Heart right ventricle (tissue), 16 donors: ENCODE results near the gene ABHD8. TPM values are rescaled to one million over a fixed set of nuclear protein-coding genes. Genes with fewer than 3 reads are reported as not detected.

Experiments
- ATAC-seq, 8 donors: fragments of 200-7000 bp; cut with Tn5 transposase; one replicate each; pipeline ENCODE4 v1.9.1; 2020; ENCODE audit warnings: mild to moderate bottlenecking in 8 of 8, moderate library complexity in 8 of 8, moderate number of reproducible peaks in 1 of 8
- DNase-seq, 2 donors: peaks; one replicate each; pipeline ENCODE4 v3.0.0-alpha.2; 2020
- H3K27ac ChIP-seq, 10 donors: fragments of 200-600 bp; sonication (generic) in 2 of 10; one replicate each; pipeline versions ENCODE4 v1.5.0 to v1.8.0; 2020 to 2022; ENCODE audit warnings: mild to moderate bottlenecking in 3 of 10
- H3K27me3 ChIP-seq, 7 donors: fragments of 200-600 bp; one replicate each; pipeline ENCODE4 v1.8.0; 2021 to 2022; ENCODE audit warnings: mild to moderate bottlenecking in 2 of 7
- H3K36me3 ChIP-seq, 9 donors: fragments of 200-600 bp; sonication (generic) in 1 of 9; one replicate each; pipeline versions ENCODE4 v1.5.0 to v1.8.0; 2020 to 2022; ENCODE audit warnings: mild to moderate bottlenecking in 2 of 9
- H3K4me1 ChIP-seq, 9 donors: fragments of 200-600 bp; sonication (generic) in 1 of 9; one replicate each; pipeline versions ENCODE4 v1.5.0 to v1.8.0; 2020 to 2022; ENCODE audit warnings: mild to moderate bottlenecking in 4 of 9
- H3K4me3 ChIP-seq, 10 donors: fragments of 200-600 bp; sonication (generic) in 2 of 10; one replicate each; pipeline versions ENCODE4 v1.5.0 to v1.8.0; 2020 to 2022; ENCODE audit warnings: mild to moderate bottlenecking in 7 of 10, moderate library complexity in 2 of 10
- H3K9me3 ChIP-seq, 11 donors: fragments of 200-600 bp in 10 of 11; sonication (generic) in 2 of 11; one replicate each; pipeline versions ENCODE4 v1.5.0 to v1.8.0; 2013 to 2022; ENCODE audit warnings: mild to moderate bottlenecking in 2 of 11, control low read depth in 1 of 11, moderate library complexity in 1 of 11
- WGBS, 2 donors: extraction: QIAGEN DNeasy Blood & Tissue Kit; methylation state at CpG; one replicate each; pipeline ENCODE4 v1.1.7; 2013; ENCODE audit warnings: inconsistent platforms in 1 of 2; 5-methylcytosine and 5-hydroxymethylcytosine counted together
- intact Hi-C, 10 donors: fragments of 100-400 bp; cut with DNase I; formaldehyde crosslinking; loops; one replicate each; pipeline versions ENCODE4 v1.11.1 to v1.14.2; 2022
- polyA plus RNA-seq, 2 donors: library from polyadenylated mRNA; stranded (reverse); fragments of 200-250 nt; gene quantifications; one replicate each; pipeline ENCODE4 v1.2.3, GENCODE V29; 2013
- total RNA-seq, 10 donors: library from RNA; stranded (reverse); fragmentation: NEBNext Ultra II Directional in 3 of 10; extraction: Animal tissue kit (Norgen Biotek cat#: 25700) in 3 of 10; gene quantifications; one replicate each; pipeline versions ENCODE4 v1.2.1 to v1.2.4, GENCODE V29; 2021 to 2023
- TF ChIP-seq, protein P1 (sequence below), 9 donors: fragments of 200-600 bp; sonication (generic) in 2 of 9; IDR thresholded peaks; one replicate each; pipeline versions ENCODE4 v1.5.0 to v1.8.0; 2021 to 2022; ENCODE audit warnings: antibody characterized with exemption in 9 of 9, mild to moderate bottlenecking in 5 of 9, moderate library complexity in 1 of 9
- donor health status: Arrhythmogenic right ventricular cardiomyopathy.
- donor health status: ischemic (EF 13 %, LVEDD 7.1; RV severe dilation, severe dysfunction).
- donor health status: healthy with polysubstance abuse.
- donor health status: DM: no; HTN: yes; CAD: no.
- donor health status: DM: no; HTN: no; CAD: no.
- donor health status: ischemic (EF 25% LVEDD 6.9; RV normal size, moderate dysfunction).
- donor health status: ischemic (EF 25% LVEDD 5.7; RV mildly dilated, moderate dysfunction).
- donor health status: healthy.
- donor health status: DM: yes; HTN: yes; CAD: no.
- donor health status: Ischemic cardiomyopathy.
- donor health status: ischemic (EF 35%, LVEDD 5.7; RV mildly dilated, moderate dysfunction).
- donor health status: nonischemic (EF 11% LVEDD 7.7; RV severe dilation, severe dysfunction).
- donor health status: DM: yes; HTN: yes; CAD: no.
- donor health status: PGD.
- donor health status: ischemic (EF 29% LVEDD 5.4; RV normal size, mild dysfunction).
- donor health status: nonischemic (EF 23%, LVEDD 6.1; RV moderate dilation, normal function).

The ABHD8 gene
- total and polyA plus RNA-seq, 12 donors: 6.0 to 16.9 (median 8.2) TPM

DNA sequence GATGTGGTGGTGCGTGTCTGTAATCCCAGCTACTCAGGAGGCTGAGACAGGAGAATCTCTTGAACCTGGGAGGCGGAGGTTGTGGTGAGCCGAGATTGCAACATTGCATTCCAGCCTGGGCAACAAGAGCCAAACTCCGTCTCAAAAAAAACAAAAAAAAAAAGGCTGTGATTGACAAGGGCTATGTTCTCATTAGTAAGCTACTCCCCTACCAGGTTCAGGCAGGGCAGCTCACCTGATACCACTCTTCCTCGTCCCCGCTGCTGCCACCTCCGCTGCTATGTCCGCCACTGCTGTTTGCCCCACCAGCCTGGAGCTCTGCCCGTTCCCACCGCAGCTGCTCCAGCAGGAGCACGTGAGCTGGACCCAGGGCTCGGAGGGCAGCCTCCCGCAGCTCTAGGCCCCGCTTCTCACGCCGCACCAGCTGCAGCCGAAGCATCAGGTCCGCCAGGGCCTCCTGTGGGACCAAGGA, 48.0 kb downstream of the ABHD8 start:
- DNase-seq: no peak
- WGBS, 2 donors: 73 to 75% methylated on average over 18 of the region's 18 CpGs
- no peaks in the 10 kb centered on the region for H3K4me1 ChIP-seq
- intact Hi-C loops: no loop called here
- H3K36me3 ChIP-seq: peaks cover 0 to 90% (median 0%) of the 10 kb centered on the region in 9 donors
- TF ChIP-seq, protein P1, sequence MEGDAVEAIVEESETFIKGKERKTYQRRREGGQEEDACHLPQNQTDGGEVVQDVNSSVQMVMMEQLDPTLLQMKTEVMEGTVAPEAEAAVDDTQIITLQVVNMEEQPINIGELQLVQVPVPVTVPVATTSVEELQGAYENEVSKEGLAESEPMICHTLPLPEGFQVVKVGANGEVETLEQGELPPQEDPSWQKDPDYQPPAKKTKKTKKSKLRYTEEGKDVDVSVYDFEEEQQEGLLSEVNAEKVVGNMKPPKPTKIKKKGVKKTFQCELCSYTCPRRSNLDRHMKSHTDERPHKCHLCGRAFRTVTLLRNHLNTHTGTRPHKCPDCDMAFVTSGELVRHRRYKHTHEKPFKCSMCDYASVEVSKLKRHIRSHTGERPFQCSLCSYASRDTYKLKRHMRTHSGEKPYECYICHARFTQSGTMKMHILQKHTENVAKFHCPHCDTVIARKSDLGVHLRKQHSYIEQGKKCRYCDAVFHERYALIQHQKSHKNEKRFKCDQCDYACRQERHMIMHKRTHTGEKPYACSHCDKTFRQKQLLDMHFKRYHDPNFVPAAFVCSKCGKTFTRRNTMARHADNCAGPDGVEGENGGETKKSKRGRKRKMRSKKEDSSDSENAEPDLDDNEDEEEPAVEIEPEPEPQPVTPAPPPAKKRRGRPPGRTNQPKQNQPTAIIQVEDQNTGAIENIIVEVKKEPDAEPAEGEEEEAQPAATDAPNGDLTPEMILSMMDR (IDR thresholded peaks at IDR 0.05): no peak
- H3K9me3 ChIP-seq: peaks cover 0 to 16% (median 6%) of the 10 kb centered on the region in 11 donors
- H3K27ac ChIP-seq: no peak overlapping the region
- no peaks in the 10 kb centered on the region for H3K27me3 ChIP-seq
- no peak overlapping the region for H3K4me3 ChIP-seq
- no peak for ATAC-seq

DNA sequence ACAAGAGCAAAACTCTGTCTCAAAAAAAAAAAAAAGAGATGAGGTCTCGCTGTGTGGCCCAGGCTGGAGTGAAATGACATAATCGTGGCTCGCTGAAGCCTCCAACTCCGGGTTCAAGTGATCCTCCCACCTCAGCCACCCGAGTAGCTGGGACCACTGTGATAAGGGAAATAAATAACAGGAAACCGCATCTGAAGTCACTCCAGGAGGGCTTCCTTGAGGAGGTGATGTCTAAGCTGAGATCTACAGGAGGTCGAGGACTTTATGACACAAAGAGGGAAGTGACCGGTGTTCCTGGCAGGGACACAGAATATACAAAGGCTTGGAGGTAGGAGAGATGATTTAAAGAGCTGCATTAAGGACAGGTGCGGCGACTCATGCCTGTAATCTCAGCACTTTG, 48.6 kb downstream of the ABHD8 start:
- DNase-seq: no peak
- no peak for ATAC-seq
- 82 to 85% methylated on average over 10 of the region's 10 CpGs for WGBS, 2 donors
- H3K27me3 ChIP-seq: no peaks in the 10 kb centered on the region
- no peak overlapping the region for H3K4me3 ChIP-seq
- H3K27ac ChIP-seq: no peak overlapping the region
- H3K9me3 ChIP-seq: peaks cover 0 to 11% (median 6%) of the 10 kb centered on the region in 11 donors
- peaks cover 0 to 90% (median 0%) of the 10 kb centered on the region in 9 donors for H3K36me3 ChIP-seq
- intact Hi-C loops: no loop called here
- H3K4me1 ChIP-seq: no peaks in the 10 kb centered on the region
- TF ChIP-seq, protein P1 (IDR thresholded peaks at IDR 0.05): no peak

DNA sequence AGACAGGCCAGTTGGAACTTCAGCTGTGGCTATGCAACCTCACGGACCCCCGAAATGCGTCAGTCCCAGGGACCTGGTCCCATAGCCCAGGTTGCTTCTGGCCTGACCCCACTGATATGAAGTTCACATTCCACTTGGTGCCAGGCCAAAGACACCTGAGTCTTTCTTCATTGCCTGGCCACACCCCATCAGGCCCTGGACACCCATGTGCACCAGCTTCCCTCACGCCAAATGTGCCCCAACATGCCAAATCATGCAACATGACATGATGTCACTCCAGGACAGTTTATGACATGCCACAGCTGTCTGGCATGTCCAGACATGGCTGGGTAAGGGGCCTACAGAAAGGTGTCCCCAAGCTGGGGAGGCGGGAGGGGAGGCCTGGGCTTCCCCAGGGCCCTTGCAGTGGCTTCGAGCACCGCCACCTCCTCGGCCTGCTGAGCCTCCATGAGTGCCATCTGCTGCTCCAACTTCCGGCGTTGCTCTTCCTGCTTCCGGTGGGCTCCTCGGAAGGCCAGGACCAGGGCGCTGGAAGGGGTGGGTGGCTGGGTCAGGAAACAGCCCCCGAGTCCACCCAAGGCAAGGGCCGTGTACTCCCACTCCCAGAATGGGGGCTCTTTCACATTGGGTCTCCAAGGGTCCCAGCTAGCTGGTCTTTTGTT, 53.2 kb downstream of the ABHD8 start:
- no peaks in the 10 kb centered on the region for H3K9me3 ChIP-seq
- intact Hi-C loops: no loop called here

GRCh38 chr19:17248011-17248776, 55.0 kb downstream of the ABHD8 start:
- Histone ChIP-seq H3K27ac (peak overlapping the region in 2 of 10 donors; percentile 15 to 86), H3K4me1 (peaks cover 10 to 30% (median 25%) of the 10 kb centered on the region in 9 donors), H3K36me3 (peaks cover 0 to 37% (median 0%) of the 10 kb centered on the region in 9 donors), H3K4me3 (no peak overlapping the region), H3K27me3 (no peaks in the 10 kb centered on the region), H3K9me3 (no peaks in the 10 kb centered on the region)
- intact Hi-C loops: no loop called here
- ATAC-seq (no peak), DNase-seq (no peak)
- WGBS, 2 donors: 68 to 70% methylated on average over 21 of the region's 21 CpGs
- TF ChIP-seq, protein P1 (IDR thresholded peaks at IDR 0.05): no peak

More for the DNA sequence above, 53.2 kb downstream of the ABHD8 start:
- H3K36me3 ChIP-seq: peaks cover 0 to 54% (median 0%) of the 10 kb centered on the region in 9 donors
- 71 to 83% methylated on average over 15 of the region's 15 CpGs for WGBS, 2 donors
- H3K4me1 ChIP-seq: peaks cover 8 to 20% (median 14%) of the 10 kb centered on the region in 9 donors
- H3K4me3 ChIP-seq: no peak overlapping the region
- ATAC-seq (no peak), DNase-seq (no peak)
- no peaks in the 10 kb centered on the region for H3K27me3 ChIP-seq
- TF ChIP-seq, protein P1 (IDR thresholded peaks at IDR 0.05): no peak
- H3K27ac ChIP-seq: no peak overlapping the region
